Retinal pigment epithelial cell (primary cell): ENCODE results near the gene GAPDH.

Source experiments
- DNase-seq: peaks from one replicate; pipeline ENCODE4 v3.0.0-alpha.2; 2010; ENCODE audit warnings: low read depth
- H3K4me3 ChIP-seq: 2 replicates; pipeline ENCODE4 v1.5.1; 2011; ENCODE audit warnings: mild to moderate bottlenecking, low read length, control low read depth, moderate library complexity
- CTCF ChIP-seq: conservative IDR thresholded peaks from 2 replicates; pipeline ENCODE4 v1.5.1; 2011; ENCODE audit warnings: low read depth, low read length, control low read depth, inconsistent platforms

GAPDH gene

GRCh38 chr12:6530576-6531260, 3.6 kb upstream of the GAPDH start:
- TF ChIP-seq CTCF, result no peak
- no peak for DNase-seq
- no peak overlapping the region for H3K4me3 ChIP-seq

- DNase-seq, result peak; percentile 98
- no peak for TF ChIP-seq CTCF
- H3K4me3 ChIP-seq, result peak overlapping the region; percentile 97
Measured at GRCh38 chr12:6532051-6532926, 2.0 kb upstream of the GAPDH start.

GRCh38 chr12:6532927-6533652, 1.2 kb upstream of the GAPDH start:
- H3K4me3 ChIP-seq, result peak overlapping the region; percentile 97
- TF ChIP-seq CTCF, result no peak
- peak; percentile 48 for DNase-seq

- no peak for DNase-seq
- peak overlapping the region; percentile 97 for H3K4me3 ChIP-seq
- no peak for TF ChIP-seq CTCF
Measured at GRCh38 chr12:6533653-6533922, 729 bp upstream of the GAPDH start.

GRCh38 chr12:6534695-6534944, 303 bp downstream of the GAPDH start:
- peak overlapping the region; percentile 97 for H3K4me3 ChIP-seq
- no peak for TF ChIP-seq CTCF
- no peak for DNase-seq

- no peak for TF ChIP-seq CTCF
- no peak for DNase-seq
Measured at GRCh38 chr12:6534945-6535696, 804 bp downstream of the GAPDH start.

More at GRCh38 chr12:6534945-6535696, 804 bp downstream of the GAPDH start:
- H3K4me3 ChIP-seq, result peak overlapping the region; percentile 97
